ENCODE data around the gene UBTD2.

Gene UBTD2

DNA sequence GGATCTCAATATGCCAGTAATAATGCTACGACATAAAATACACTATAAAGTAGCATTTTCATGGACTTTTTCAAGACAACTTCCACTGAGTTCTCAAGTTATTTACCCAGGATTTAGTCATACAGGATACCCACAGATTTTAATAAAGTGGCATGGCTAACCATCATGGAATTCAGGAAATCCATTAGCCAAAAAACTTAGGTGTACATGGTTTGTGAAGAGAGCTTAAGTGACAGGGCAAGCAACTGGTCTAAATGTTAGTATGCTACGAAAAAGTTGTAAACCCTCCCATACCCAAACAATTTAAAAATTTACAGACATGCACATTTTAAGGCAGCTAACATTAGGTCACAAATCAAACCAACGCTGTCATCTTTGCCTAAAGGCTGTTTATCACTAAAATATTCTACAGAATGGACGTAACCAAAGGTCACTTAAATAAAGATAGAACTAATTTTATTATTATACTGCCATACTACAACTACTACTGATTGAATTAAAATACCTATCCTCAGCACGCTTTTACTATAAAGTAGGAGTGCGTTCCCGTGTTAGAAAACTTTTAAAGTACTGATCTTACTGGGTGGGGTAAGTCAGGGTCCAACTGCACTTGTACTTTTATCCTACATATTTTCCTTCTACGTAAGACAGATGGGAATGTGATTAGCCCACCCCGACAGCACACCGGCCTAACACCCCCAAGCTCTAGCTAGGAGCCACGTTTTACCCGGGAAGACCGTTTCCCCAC, 1.1 kb downstream of the UBTD2 start:
- TF ChIP-seq GATA1 (IDR thresholded peaks at IDR 0.05; ENCODE audit: low read depth, low read length) (no peak), POLR2A (IDR thresholded peaks at IDR 0.05; ENCODE audit: low read length) (no peak)
- no peak for DNase-seq

DNA sequence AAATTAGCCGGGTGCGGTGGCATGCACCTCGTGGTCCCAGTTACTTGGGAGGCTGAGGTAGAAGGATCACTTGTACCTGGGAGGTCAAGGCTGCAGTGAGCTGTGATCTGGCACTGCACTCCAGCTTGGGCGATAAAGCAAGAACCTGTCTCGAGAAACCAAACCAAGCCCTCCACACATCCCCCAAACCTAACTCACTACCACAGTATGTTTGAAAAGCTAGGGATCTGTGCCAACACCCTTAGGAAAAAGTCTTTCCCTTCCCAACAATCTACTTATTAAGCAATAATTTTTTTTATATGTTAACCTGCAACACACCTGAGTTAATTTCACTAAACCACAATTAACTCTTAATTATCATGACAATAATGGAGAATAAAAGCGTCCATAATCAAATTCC, 2.2 kb downstream of the UBTD2 start:
- TF ChIP-seq GATA1 (IDR thresholded peaks at IDR 0.05; ENCODE audit: low read depth, low read length), result no peak
- TF ChIP-seq POLR2A (IDR thresholded peaks at IDR 0.05; ENCODE audit: low read length), result no peak
- DNase-seq, result no peak

DNA sequence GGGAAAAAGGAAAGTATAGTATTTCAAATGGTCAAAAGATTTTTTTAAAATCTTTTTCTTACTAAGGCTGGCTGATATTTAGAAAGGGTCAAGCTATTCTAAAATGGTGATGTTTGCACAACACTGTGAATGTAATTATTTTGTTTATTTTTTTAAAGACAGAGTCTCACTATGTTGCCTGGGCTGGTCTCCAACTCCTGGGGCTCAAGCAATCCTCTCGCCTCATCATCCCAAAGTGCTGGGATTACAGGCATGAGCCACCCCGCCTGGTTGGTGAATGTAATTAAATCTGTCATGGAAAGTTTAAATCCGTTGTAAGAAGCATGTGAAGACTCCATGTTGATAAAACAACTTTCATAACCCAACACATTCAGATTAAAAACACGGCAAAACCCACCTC, 2.6 kb downstream of the UBTD2 start:
- TF ChIP-seq POLR2A (IDR thresholded peaks at IDR 0.05; ENCODE audit: low read length), result no peak
- no peak for TF ChIP-seq GATA1 (IDR thresholded peaks at IDR 0.05; ENCODE audit: low read depth, low read length)
- no peak for DNase-seq

DNA sequence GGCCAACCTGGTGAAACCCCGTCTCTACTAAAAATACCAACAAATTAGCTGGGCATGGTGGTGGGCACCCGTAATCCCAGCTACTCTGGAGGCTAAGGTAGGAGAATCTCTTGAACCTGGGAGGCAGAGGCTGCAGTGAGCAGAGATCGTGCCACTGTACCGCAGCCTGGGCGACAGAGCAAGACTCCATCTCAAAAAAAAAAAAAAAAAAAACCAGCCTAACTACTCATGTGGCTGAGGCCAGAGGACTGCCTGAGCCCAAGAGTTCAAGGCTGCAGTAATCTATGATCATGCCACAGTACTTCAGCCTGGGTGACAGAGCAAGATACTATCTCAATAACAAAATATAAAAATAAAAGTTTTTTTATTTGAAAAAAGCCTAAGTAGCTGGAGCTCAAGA, 3.2 kb downstream of the UBTD2 start:
- TF ChIP-seq GATA1 (IDR thresholded peaks at IDR 0.05; ENCODE audit: low read depth, low read length), result no peak
- TF ChIP-seq POLR2A (IDR thresholded peaks at IDR 0.05; ENCODE audit: low read length), result no peak
- no peak for DNase-seq

DNA sequence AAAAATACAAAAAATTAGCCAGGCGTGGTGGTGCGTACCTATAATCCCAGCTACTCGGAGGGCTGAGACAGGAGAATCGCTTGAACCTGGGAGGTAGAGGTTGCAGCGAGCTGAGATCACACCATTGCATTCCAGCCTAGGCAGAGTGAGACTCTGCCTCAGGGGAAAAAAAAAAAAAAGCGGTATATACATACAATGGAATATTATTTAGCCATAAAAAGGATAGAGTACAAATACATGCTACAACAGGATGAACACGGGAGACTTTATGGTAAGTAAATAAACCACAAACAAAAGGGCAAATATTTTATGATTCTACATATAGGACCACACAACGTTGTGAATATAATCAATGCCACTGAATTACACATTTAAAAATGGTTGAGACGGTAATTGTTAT, 5.2 kb downstream of the UBTD2 start:
- no peak for TF ChIP-seq GATA1 (IDR thresholded peaks at IDR 0.05; ENCODE audit: low read depth, low read length)
- no peak for TF ChIP-seq POLR2A (IDR thresholded peaks at IDR 0.05; ENCODE audit: low read length)
- no peak for DNase-seq

DNA sequence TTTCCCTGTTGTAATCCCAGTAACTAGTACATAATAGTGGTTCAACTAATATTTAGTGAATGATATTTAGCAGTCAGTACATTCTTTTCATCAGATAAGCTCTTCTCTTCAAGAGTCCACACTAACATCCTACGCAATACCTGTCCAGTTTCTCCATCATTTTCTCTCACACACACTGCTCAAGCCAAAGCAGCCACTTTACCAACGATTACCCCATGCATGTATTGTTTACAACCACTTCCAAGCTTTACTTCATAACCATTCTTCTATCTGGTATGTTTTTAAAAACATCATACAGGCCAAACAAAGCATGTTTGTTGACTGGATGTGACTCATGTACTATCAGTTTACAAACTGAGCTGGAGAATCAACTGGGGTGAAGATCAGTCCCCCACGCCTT, 7.3 kb downstream of the UBTD2 start:
- TF ChIP-seq GATA1 (IDR thresholded peaks at IDR 0.05; ENCODE audit: low read depth, low read length) (no peak), POLR2A (IDR thresholded peaks at IDR 0.05; ENCODE audit: low read length) (no peak)

DNA sequence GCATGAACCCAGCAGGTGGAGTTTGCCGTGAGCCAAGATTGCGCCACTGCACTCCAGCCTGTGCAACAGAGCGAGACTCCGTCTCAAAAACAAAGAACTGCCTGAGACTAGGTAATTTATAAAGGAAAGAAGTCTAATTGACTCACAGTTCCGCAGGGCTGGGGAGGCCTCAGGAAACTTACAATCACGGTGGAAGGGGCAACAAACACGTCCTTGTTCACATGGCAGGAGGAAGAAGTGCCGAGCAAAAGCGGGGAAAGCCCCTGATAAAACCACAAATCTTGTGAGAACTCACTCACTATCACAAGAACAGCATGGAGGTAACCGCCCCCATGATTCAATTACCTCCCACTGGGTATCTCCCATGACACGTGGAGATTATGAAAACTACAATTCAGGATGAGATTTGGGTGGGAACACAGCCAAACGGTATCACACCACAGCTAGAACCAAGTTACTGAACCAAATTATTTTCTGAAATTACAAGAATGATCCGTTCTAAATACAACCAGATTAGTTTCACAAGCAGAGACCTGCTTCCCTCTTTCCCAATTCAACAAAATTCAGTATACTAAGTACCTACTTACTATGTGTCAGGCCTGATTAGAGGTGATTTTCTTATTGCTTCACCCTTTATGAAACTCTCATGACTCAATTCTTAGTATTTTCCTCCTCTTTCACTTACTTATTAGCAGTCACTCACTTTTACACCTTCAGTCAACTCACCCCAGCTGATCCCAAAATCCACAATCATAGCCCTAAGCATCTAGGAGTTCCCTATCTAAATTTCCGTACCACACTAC, 8.4 kb downstream of the UBTD2 start:
- no peak for DNase-seq
- TF ChIP-seq POLR2A (IDR thresholded peaks at IDR 0.05; ENCODE audit: low read length) (no peak), GATA1 (IDR thresholded peaks at IDR 0.05; ENCODE audit: low read depth, low read length) (no peak)

More for the DNA sequence above, 7.3 kb downstream of the UBTD2 start:
- no peak for DNase-seq

DNA sequence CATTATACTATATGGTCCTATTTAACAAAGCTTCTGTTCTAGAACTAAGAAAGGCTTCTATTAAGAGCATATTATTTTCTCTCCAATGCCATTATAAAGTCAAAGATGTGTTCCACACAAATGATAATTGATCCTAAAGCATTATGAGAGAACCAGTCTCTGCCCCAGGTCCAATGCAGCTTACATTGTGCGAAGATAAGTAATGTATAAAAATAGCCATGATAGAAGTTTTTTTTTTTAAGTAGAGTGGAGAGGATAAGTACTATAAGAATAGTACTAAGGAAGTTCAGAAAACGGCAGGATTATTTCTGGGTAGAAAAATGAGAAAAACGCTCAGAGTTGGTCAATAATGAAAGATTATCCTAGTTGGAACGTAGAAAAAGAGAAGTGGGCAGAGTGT, 15.6 kb downstream of the UBTD2 start:
- no peak for TF ChIP-seq POLR2A (IDR thresholded peaks at IDR 0.05; ENCODE audit: low read length)
- no peak for TF ChIP-seq GATA1 (IDR thresholded peaks at IDR 0.05; ENCODE audit: low read depth, low read length)
- DNase-seq, result no peak

DNA sequence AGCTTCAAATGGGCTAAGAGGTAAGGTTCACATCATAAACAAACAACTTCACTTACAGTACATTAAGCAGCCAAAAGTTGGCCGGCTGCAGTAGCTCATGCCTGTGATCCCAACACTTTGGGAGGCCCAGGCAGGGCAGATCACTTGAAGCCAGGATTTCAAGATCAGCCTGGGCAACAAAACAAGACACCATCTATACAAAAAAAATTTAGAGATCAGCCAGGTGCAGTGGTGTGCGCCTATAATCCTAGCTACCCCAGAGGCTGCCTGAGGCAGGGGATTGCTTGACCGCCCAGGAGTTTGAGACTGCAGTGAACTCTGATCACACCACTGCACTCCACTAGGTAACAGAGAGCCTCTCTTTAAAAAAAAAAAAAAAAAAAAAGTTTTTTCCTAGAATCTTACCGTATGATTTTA, 16.9 kb downstream of the UBTD2 start:
- no peak for DNase-seq
- TF ChIP-seq POLR2A (IDR thresholded peaks at IDR 0.05; ENCODE audit: low read length), result no peak
- TF ChIP-seq GATA1 (IDR thresholded peaks at IDR 0.05; ENCODE audit: low read depth, low read length), result no peak

DNA sequence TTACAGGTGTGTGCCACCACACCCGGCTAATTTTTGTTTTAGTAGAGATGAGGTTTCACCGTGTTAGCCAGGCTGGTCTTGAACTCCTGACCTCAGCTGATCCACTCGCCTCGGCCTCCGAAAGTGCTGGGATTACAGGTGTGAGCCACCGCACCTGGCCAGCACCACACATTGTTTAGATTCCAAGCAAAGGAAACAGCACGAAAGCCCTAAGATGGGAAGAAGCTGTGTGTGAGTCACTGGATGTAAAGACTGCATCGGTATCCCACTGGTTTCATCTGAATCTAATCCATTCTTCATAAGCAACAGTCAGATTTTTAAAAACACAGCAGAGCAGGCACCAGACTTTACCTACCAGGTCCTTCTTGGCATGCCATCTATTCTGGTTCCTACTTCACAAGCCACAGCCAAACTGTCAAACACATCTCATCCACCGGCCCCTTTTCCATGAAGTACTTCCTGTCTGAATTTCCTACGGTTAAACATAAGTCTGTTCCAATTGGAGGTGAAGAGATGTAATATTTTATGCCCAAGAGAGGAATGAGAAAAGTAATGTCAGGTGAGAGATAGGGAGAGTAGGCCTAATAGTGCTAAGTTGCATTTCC, 17.4 kb downstream of the UBTD2 start:
- no peak for DNase-seq
- TF ChIP-seq POLR2A (IDR thresholded peaks at IDR 0.05; ENCODE audit: low read length), result no peak
- TF ChIP-seq GATA1 (IDR thresholded peaks at IDR 0.05; ENCODE audit: low read depth, low read length), result no peak

DNA sequence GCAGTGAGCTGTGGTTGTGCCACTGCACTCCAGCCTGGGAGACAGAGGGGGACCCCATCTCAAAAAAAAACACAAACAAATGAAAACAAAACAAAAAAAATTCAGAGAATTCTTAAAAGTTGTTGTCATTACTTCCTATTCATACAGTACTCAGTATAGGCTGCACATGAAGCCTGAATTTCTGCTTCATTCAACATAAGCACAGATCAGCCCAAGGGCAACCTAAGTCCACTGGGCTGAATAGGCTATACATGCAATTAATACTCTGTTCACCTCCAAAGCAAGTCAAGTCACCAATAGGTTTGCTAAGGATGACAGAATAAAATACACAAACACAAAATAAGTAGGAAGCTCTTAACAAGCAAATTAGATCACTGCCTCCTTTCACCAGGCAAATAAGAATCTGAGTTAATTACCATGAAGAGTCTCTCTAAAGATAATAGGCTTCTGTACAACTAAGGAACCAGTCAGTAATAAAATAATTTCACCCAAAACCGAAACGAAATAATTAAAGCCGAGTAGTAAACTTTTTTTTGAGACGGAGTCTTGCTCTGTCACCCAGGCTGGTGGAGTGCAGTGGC, 18.7 kb downstream of the UBTD2 start:
- DNase-seq, result no peak

DNA sequence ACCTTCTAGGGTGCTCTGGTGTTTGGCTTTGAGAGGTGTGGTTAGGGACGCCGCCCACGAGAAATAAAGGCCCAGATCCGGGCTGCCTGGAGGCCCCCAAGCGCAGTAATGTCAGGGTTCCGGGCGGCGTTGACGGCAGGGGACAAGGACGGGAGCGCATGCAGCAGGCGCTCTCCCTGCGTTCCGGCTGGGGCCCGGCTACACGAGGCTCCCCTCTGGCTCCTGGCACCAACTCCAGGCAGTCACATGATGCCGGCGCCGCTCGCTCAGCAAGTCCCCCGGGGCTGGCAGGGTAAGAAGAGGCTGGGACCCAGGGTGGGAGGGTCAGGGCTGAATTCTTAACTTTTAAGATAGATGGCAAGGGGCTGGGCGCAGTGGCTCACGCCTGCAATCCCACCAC, 28.1 kb downstream of the UBTD2 start:
- TF ChIP-seq GATA1 (IDR thresholded peaks at IDR 0.05; ENCODE audit: low read depth, low read length) (no peak), POLR2A (IDR thresholded peaks at IDR 0.05; ENCODE audit: low read length) (no peak)
- DNase-seq, result no peak

More for the DNA sequence above, 18.7 kb downstream of the UBTD2 start:
- no peak for TF ChIP-seq GATA1 (IDR thresholded peaks at IDR 0.05; ENCODE audit: low read depth, low read length)
- no peak for TF ChIP-seq POLR2A (IDR thresholded peaks at IDR 0.05; ENCODE audit: low read length)

DNA sequence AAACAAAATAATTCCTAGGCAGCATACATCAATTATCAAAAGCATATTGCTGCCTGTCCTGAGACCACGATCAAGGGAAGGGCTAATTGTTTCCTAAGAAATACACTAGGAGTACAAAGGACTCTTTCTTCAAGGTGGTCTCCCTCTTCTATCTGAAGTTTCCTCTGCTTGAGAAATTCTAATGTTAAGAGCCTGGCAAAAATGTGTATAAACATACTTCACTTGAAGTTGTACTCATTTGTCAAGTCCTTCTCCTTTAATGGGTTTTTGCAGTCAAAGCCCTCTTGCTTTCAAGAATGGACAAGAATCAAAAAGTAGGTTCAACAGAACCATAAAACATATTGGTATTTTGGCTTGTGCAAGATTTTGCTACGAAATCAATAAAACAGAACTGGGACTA, 31.1 kb downstream of the UBTD2 start:
- no peak for DNase-seq

DNA sequence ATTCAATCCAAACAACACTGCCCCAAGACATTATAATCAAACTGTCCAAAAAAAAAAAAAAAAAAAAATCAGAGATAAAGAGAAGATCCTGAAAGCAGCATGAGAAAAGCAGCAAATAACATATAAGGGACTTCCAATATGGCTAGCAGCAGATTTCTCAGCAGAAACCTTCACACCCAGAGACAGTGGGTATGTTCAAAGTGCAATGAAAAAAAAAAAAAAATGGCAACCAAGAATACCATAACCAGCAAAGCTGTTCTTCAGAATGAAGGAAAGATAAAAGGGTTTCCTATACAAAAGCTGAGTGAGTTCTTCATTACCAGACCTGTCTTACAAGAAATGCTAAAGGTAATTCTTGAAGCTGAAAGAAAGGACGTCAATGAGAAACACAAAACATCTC, 32.1 kb downstream of the UBTD2 start:
- no peak for DNase-seq
- no peak for TF ChIP-seq GATA1 (IDR thresholded peaks at IDR 0.05; ENCODE audit: low read depth, low read length)
- no peak for TF ChIP-seq POLR2A (IDR thresholded peaks at IDR 0.05; ENCODE audit: low read length)

More for the DNA sequence above, 31.1 kb downstream of the UBTD2 start:
- TF ChIP-seq POLR2A (IDR thresholded peaks at IDR 0.05; ENCODE audit: low read length) (no peak), GATA1 (IDR thresholded peaks at IDR 0.05; ENCODE audit: low read depth, low read length) (no peak)

Data from erythroblast (primary cell).